GM12864 (cell line): ENCODE results near the gene SH3PXD2A.

Experiments
- DNase-seq: peaks from one replicate; pipeline ENCODE4 v3.0.0-alpha.2; 2011; ENCODE audit warnings: low read depth
- H3K4me3 ChIP-seq: 2 replicates; pipeline ENCODE4 v1.5.1; 2011; ENCODE audit warnings: mild to moderate bottlenecking, low read depth, low read length, control low read depth
- TF ChIP-seq, protein P1 (sequence below): IDR thresholded peaks from 2 replicates; pipeline ENCODE4 v1.5.1; 2011; ENCODE audit warnings: low read depth, mild to moderate bottlenecking, moderate library complexity, low read length, control low read depth, inconsistent platforms; ENCODE audit errors: missing control alignments

SH3PXD2A gene

DNA sequence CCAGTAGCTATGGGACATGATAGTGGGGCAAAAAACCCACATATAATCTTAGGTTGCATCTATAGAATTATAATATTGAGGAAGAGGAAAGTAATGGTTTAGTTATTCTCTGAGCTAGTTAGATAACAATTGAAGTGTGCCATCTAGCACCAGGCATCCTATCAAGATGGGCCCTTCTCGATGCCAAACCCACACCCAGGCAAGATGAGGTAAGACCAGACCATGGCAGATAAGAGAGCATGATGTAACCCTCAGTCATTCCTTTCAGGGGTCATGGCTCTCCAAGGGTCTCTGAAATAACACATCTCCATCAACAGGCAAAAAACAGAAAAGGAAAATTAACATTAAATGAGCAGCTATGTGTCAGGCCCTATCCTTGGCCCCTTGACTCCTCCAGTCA lies 128.7 kb downstream of the SH3PXD2A start:
- no peak for DNase-seq
- TF ChIP-seq, protein P1, sequence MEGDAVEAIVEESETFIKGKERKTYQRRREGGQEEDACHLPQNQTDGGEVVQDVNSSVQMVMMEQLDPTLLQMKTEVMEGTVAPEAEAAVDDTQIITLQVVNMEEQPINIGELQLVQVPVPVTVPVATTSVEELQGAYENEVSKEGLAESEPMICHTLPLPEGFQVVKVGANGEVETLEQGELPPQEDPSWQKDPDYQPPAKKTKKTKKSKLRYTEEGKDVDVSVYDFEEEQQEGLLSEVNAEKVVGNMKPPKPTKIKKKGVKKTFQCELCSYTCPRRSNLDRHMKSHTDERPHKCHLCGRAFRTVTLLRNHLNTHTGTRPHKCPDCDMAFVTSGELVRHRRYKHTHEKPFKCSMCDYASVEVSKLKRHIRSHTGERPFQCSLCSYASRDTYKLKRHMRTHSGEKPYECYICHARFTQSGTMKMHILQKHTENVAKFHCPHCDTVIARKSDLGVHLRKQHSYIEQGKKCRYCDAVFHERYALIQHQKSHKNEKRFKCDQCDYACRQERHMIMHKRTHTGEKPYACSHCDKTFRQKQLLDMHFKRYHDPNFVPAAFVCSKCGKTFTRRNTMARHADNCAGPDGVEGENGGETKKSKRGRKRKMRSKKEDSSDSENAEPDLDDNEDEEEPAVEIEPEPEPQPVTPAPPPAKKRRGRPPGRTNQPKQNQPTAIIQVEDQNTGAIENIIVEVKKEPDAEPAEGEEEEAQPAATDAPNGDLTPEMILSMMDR, result no peak
- no peak overlapping the region for H3K4me3 ChIP-seq

DNA sequence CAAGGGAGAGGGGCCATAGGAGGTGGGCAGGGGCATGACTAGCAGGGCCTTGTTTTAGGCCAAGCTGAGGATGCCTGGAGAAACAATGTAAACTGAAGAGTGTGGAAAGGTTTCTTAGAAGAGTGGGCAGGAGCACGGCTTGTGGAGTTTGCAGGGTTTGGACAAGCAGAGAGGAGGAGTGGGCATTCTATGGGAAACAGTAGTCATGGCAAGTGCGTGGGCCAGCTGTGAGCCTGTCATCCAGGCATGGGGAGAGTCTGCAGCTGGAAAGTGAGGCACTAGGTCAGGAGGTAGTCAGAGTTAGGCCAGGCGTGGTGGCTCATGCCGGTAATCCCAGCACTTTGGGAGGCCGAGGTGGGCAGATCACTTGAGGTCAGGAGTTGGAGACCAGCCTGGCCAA lies 130.1 kb downstream of the SH3PXD2A start:
- TF ChIP-seq, protein P1, result no peak
- H3K4me3 ChIP-seq, result no peak overlapping the region
- no peak for DNase-seq

- TF ChIP-seq, protein P1, result no peak
- H3K4me3 ChIP-seq, result no peak overlapping the region
- no peak for DNase-seq
These were observed 130.6 kb downstream of the SH3PXD2A start for GRCh38 chr10:103724771-103725170.

DNA sequence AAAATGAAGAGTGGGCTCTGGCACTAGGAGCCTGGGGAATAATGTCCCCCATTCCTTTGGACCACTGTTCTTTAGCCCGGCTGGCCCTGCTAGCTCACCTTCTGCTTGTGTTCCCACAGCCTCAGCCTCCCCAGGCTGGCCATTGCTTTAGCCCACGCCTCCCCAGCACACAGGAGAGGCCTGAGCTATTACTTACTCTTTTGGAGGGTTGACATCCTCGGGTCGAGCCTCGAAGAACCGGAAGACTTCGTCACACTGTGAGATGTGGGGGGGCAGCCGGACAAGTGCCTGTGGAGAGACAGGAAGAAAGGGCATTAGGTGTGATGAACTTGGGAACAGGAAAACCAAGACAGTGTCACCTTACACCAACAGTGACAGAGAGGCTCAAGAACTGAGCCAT lies 131.3 kb downstream of the SH3PXD2A start:
- H3K4me3 ChIP-seq, result no peak overlapping the region
- no peak for DNase-seq
- TF ChIP-seq, protein P1, result no peak

- H3K4me3 ChIP-seq, result no peak overlapping the region
- TF ChIP-seq, protein P1, result no peak
- DNase-seq, result no peak
These were observed 131.8 kb downstream of the SH3PXD2A start for GRCh38 chr10:103723557-103723956.

- no peak overlapping the region for H3K4me3 ChIP-seq
- TF ChIP-seq, protein P1, result no peak
- no peak for DNase-seq
These were observed 132.7 kb downstream of the SH3PXD2A start for GRCh38 chr10:103722632-103723031.

GRCh38 chr10:103720964-103721335 lies 134.4 kb downstream of the SH3PXD2A start:
- no peak for DNase-seq

More at GRCh38 chr10:103720964-103721335, 134.4 kb downstream of the SH3PXD2A start:
- H3K4me3 ChIP-seq, result no peak overlapping the region
- TF ChIP-seq, protein P1, result no peak
